ENCODE measurements around the gene FOXO1.

FOXO1 gene

DNA sequence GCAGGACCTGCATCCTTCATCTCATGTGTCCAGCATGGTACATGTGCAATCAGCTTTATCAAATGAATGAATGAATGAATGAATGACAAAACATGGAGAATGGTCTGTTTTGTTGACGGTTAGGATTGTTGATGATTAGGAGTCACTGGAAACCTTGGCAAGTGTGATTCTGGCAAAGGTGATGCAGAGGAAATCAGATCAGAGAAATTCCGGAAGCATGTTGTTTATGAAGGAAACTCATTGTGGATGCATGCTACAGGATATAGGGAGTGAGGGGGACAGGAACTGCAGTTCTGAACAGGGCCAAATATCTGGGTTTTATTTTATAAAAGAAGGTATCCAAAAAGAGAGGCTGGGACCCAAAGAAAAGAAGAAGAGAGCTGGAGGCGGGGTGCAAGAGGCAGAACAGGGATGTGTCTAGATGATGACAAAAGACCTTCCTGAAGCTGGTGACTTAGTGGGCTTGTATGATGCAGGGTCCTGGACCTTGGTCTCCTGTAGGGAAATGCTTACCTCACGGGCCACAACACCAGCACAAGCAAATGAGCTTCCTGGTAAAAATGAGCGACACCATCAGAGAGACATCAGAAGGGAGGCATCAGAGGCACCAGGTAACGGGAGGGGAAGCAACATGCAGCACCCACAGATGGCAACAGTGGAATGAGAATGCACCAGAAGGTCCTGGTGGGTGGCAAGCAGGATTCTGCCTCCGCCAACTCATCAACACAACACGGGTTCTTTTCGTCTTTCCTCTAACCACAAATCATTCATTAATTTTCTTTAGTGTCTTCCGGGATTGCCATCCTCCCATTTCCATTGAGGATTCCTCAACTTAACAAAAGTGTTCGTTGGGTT, 159.6 kb downstream of the FOXO1 start:
- DNase-seq (ENCODE audit: low spot score), result no peak
